HG02943 (cell line): Measurements from ENCODE around the gene SREBF1.

Experiments used
- ATAC-seq: cut with Tn5 transposase; IDR thresholded peaks from one replicate; pipeline ENCODE4 v1.9.1; 2021; ENCODE audit warnings: mild to moderate bottlenecking, low read depth, moderate library complexity; ENCODE audit not compliant: unreplicated experiment

The SREBF1 gene

GRCh38 chr17:17784657-17785267 lies 52.0 kb downstream of the SREBF1 start:
- ATAC-seq: no peak

- ATAC-seq: no peak
Measured at GRCh38 chr17:17783825-17784656, 52.7 kb downstream of the SREBF1 start.

- ATAC-seq: no peak
Measured at GRCh38 chr17:17783116-17783824, 53.5 kb downstream of the SREBF1 start.

- no peak for ATAC-seq
Measured at GRCh38 chr17:17782523-17783115, 54.2 kb downstream of the SREBF1 start.

- ATAC-seq: no peak
Measured at GRCh38 chr17:17781591-17782496, 54.9 kb downstream of the SREBF1 start.

GRCh38 chr17:17780922-17781590 lies 55.7 kb downstream of the SREBF1 start:
- no peak for ATAC-seq

GRCh38 chr17:17779015-17779611 lies 57.7 kb downstream of the SREBF1 start:
- no peak for ATAC-seq

GRCh38 chr17:17778308-17779014 lies 58.3 kb downstream of the SREBF1 start:
- ATAC-seq: no peak

- ATAC-seq: no peak
Measured at GRCh38 chr17:17776889-17777288, 59.9 kb downstream of the SREBF1 start.

GRCh38 chr17:17774009-17774881 lies 62.5 kb downstream of the SREBF1 start:
- no peak for ATAC-seq

GRCh38 chr17:17772231-17772630 lies 64.6 kb downstream of the SREBF1 start:
- ATAC-seq: no peak

- ATAC-seq: no peak
Measured at GRCh38 chr17:17771498-17772201, 65.1 kb downstream of the SREBF1 start.

GRCh38 chr17:17770632-17771044 lies 66.1 kb downstream of the SREBF1 start:
- no peak for ATAC-seq

GRCh38 chr17:17769869-17770631 lies 66.7 kb downstream of the SREBF1 start:
- ATAC-seq: no peak

GRCh38 chr17:17768424-17769088 lies 68.2 kb downstream of the SREBF1 start:
- ATAC-seq: no peak
